GM19452 (cell line): ENCODE measurements around the gene CBX4.
"Not testable (repeated sequence)": the region's sequence is repeated elsewhere in the genome, so short reads cannot be mapped to it uniquely, and the experiment has no call there.

Experiments
- ATAC-seq: cut with Tn5 transposase; IDR thresholded peaks from one replicate; pipeline ENCODE4 v1.9.1; 2021; ENCODE audit not compliant: unreplicated experiment

Gene CBX4

GRCh38 chr17:79861413-79862216 lies 22.4 kb upstream of the CBX4 start:
- no peak for ATAC-seq

DNA sequence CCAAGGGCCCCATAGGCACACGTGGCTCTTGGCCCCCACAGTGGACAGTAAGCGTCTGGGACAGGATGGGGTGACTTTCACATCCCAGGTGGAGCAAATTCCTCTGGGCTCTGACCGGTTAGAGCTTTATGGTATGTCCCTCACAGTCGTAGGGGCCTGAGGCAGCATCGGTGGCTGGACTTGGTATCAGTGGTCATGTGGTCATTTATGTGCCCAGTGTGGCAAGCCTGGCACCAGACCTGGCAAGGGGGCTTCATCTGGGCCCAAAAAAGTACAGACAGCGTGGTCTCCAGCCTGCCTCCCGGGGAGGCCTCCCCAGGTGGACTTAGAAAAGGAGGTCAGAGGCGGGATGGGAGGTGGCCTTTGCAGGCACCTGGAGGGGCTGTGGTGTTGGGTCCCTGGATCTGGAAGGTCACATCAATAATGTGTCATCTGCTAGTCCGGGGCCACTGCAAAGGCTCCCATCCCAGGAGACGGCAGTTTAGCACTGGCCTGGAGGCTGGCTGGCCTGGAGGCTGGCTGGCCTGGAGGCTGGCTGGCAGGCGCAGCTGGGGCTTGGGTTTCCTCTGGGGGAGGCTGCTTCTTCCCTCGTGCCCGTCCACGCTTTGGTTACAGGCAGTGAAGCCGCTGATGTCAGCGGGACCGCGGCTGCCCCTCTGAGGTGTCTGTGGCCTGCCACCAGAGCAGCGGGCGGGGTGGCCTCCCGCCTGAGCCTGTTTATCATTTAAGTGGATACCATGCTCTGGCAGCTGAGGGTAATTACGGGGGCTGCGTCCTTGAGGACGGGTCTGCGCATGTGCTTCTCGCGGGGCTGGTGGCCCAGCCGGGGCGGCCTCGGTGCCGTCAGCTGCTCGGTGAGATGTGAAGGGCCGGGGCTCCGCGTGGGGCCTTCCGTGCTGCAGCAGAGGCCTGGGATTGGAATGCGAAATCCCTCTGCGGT lies 20.7 kb upstream of the CBX4 start:
- ATAC-seq = no peak

DNA sequence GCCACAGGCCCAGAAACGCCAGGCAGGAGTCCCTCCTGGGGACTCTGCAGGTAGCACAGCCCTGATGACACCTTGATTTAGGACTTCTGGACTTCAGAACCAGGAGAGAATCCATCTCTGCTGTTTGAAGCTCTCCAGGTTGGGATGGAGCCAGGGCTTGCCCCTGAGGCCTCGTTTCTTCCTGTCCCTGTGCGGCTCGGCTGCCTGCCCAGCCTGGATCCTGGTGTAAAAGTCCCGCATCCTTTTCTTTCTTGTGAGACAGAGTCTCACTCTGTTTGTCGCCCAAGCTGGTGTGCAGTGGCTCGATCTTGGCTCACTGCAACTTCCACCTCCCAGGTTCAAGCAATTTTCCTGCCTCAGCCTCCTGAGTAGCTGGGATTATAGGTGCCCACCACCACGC lies 17.9 kb upstream of the CBX4 start:
- ATAC-seq = no peak

- no peak for ATAC-seq
Observed at GRCh38 chr17:79855331-79856124, 16.3 kb upstream of the CBX4 start.

- ATAC-seq = no peak
Observed at GRCh38 chr17:79854080-79855060, 15.1 kb upstream of the CBX4 start.

- not testable (repeated sequence) for ATAC-seq
Observed at GRCh38 chr17:79853168-79853567, 13.9 kb upstream of the CBX4 start.

GRCh38 chr17:79852748-79853147 lies 13.5 kb upstream of the CBX4 start:
- no peak for ATAC-seq

DNA sequence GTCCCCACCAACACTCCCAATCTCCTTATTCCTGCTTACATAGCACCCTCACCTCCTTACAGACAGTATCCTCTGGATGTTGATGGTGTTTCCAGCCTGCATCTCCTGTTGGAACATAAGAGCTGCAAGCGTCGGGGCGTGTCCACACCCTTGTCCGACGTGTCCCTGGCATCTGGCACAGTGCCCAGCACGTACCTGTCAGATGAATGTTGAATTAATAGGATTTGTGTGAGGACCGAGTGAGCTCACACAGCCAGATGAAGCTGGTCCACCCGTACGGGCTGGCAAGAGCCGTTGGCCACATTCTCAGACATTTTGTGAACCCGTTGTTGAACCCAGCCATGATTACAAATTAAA lies 12.2 kb upstream of the CBX4 start:
- no peak for ATAC-seq

GRCh38 chr17:79850571-79851460 lies 11.6 kb upstream of the CBX4 start:
- no peak for ATAC-seq

- ATAC-seq = no peak
Observed at GRCh38 chr17:79849953-79850352, 10.7 kb upstream of the CBX4 start.

- no peak for ATAC-seq
Observed at GRCh38 chr17:79848370-79848766, 9.1 kb upstream of the CBX4 start.

GRCh38 chr17:79847698-79848369 lies 8.6 kb upstream of the CBX4 start:
- ATAC-seq = no peak

DNA sequence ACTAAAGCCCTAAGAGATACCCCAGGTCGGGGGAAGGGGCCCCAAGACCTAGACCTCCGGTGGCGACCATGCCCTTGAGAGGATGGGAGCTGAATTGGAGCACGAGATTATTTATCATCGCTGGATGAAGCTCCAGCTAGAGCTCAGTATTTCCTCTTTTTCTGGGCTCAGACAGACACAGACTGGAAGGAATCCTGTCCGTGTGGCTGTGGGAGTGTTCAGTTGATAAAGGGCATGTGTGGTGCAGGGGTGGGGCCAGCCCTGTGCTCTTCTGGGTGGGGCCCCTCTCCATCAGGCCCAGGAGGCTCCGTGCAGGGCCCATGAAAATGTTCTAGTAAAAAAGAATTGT lies 6.3 kb upstream of the CBX4 start:
- ATAC-seq = no peak

- ATAC-seq = no peak
Observed at GRCh38 chr17:79844869-79845600, 5.8 kb upstream of the CBX4 start.

GRCh38 chr17:79843816-79844800 lies 4.9 kb upstream of the CBX4 start:
- no peak for ATAC-seq

- ATAC-seq = no peak
Observed at GRCh38 chr17:79843474-79843815, 4.2 kb upstream of the CBX4 start.
